HepG2 (cell line): Measurements from ENCODE around the gene NFATC2. TPM values are rescaled to one million over a fixed set of nuclear protein-coding genes. Genes with fewer than 3 reads are reported as not detected.
A peak's percentile ranks its signal among the peaks of the same experiment; 100 is the strongest.

Experiments used
- ARNT ChIP-seq: fragments of 450-650 bp; IDR thresholded peaks from 2 replicates; pipeline ENCODE4 v1.6.1; 2017
- BHLHE40 ChIP-seq: IDR thresholded peaks from 2 replicates; pipeline ENCODE4 v1.6.1; 2011; ENCODE audit warnings: low read length, improper control_type of control experiment
- CBX1 ChIP-seq: IDR thresholded peaks from one replicate; pipeline ENCODE4 v1.6.1; 2016; ENCODE audit warnings: antibody characterized with exemption, low read depth
- CREM ChIP-seq, 2 experiments: sonication (generic) in 1 of 2; formaldehyde crosslinking in 1 of 2; IDR thresholded peaks; 2 replicates each; pipeline versions ENCODE4 v1.4.0 to v1.6.1; 2016 to 2020; ENCODE audit warnings: antibody characterized with exemption in 1 of 2, mild to moderate bottlenecking in 1 of 2, missing genetic modification reagents in 1 of 2
- EEA1 ChIP-seq: sonication (generic); formaldehyde crosslinking; IDR thresholded peaks from 2 replicates; pipeline ENCODE4 v1.5.1; 2020; ENCODE audit warnings: mild to moderate bottlenecking, missing genetic modification reagents, borderline replicate concordance
- FOXC1 ChIP-seq: sonication (generic); formaldehyde crosslinking; IDR thresholded peaks from 2 replicates; pipeline ENCODE4 v1.8.0; 2022; ENCODE audit warnings: mild to moderate bottlenecking, missing genetic modification reagents, borderline replicate concordance
- GTF2F1 ChIP-seq: fragments of 150-350 bp; IDR thresholded peaks from 2 replicates; pipeline ENCODE4 v1.6.1; 2014; ENCODE audit warnings: low read length
- HNRNPK ChIP-seq: fragments of 200-400 bp; formaldehyde crosslinking; IDR thresholded peaks from 2 replicates; pipeline ENCODE4 v1.6.1; 2018; ENCODE audit warnings: low read length, low read depth, moderate library complexity, mild to moderate bottlenecking; ENCODE audit not compliant: poor library complexity, severe bottlenecking
- MEIS2 ChIP-seq: sonication (generic); formaldehyde crosslinking; IDR thresholded peaks from 2 replicates; pipeline ENCODE4 v1.9.0; 2021; ENCODE audit warnings: mild to moderate bottlenecking, missing genetic modification reagents
- PPARG ChIP-seq: conservative IDR thresholded peaks from 2 replicates; pipeline ENCODE4 v1.6.1; 2016; ENCODE audit warnings: missing biosample characterization, missing genetic modification reagents
- SETDB1 ChIP-seq: sonication (generic); formaldehyde crosslinking; IDR thresholded peaks from 2 replicates; pipeline ENCODE4 v1.5.1; 2020; ENCODE audit warnings: missing genetic modification reagents, mild to moderate bottlenecking, borderline replicate concordance
- SP1 ChIP-seq, 2 experiments: fragments of 450-650 bp in 1 of 2; sonication (generic) in 1 of 2; formaldehyde crosslinking in 1 of 2; IDR thresholded peaks; 2 replicates each; pipeline versions ENCODE4 v1.4.0 to v1.6.1; 2016 to 2020; ENCODE audit warnings: missing genetic modification reagents in 1 of 2
- SSRP1 ChIP-seq: IDR thresholded peaks from 2 replicates; pipeline ENCODE4 v1.6.1; 2016; ENCODE audit warnings: control low read depth
- STAG1 ChIP-seq: sonication (generic); formaldehyde crosslinking; IDR thresholded peaks from 2 replicates; pipeline ENCODE4 v1.4.0; 2020; ENCODE audit warnings: missing genetic modification reagents
- ZFAT ChIP-seq: sonication (generic); formaldehyde crosslinking; conservative IDR thresholded peaks from 2 replicates; pipeline ENCODE4 v1.8.1; 2023; ENCODE audit warnings: missing genetic modification reagents, inconsistent platforms
- ZFP36 ChIP-seq: fragments of 150-350 bp; IDR thresholded peaks from 2 replicates; pipeline ENCODE4 v1.6.1; 2018; ENCODE audit warnings: borderline replicate concordance, low read length, low read depth; ENCODE audit not compliant: partially characterized antibody
- ZFP36L1 ChIP-seq: sonication (generic); formaldehyde crosslinking; IDR thresholded peaks from 2 replicates; pipeline ENCODE4 v1.8.0; 2022; ENCODE audit warnings: mild to moderate bottlenecking, missing genetic modification reagents, moderate library complexity
- ZFY ChIP-seq: sonication (generic); formaldehyde crosslinking; IDR thresholded peaks from 2 replicates; pipeline ENCODE4 v1.4.0; 2020; ENCODE audit warnings: missing genetic modification reagents
- ZKSCAN1 ChIP-seq: fragments of 150-350 bp; IDR thresholded peaks from 2 replicates; pipeline ENCODE4 v1.6.1; 2014; ENCODE audit warnings: low read length
- ZNF558 ChIP-seq: sonication (generic); formaldehyde crosslinking; IDR thresholded peaks from 2 replicates; pipeline ENCODE4 v1.9.0; 2022; ENCODE audit warnings: mild to moderate bottlenecking, missing genetic modification reagents, borderline replicate concordance
- ZNF616 ChIP-seq: sonication (generic); formaldehyde crosslinking; IDR thresholded peaks from 2 replicates; pipeline ENCODE4 v1.5.0; 2020; ENCODE audit warnings: low read depth, mild to moderate bottlenecking, missing genetic modification reagents
- ZNF672 ChIP-seq: sonication (generic); formaldehyde crosslinking; IDR thresholded peaks from 2 replicates; pipeline ENCODE4 v1.8.1; 2022; ENCODE audit warnings: missing genetic modification reagents
- ZNF713 ChIP-seq: sonication (generic); formaldehyde crosslinking; IDR thresholded peaks from 2 replicates; pipeline ENCODE4 v1.4.0; 2020; ENCODE audit warnings: mild to moderate bottlenecking, missing genetic modification reagents
- ZNF879 ChIP-seq: sonication (generic); formaldehyde crosslinking; IDR thresholded peaks from 2 replicates; pipeline ENCODE4 v1.8.1; 2023; ENCODE audit warnings: missing genetic modification reagents
- polyA plus RNA-seq, 8 experiments: library from polyadenylated mRNA; depleted of rRNA in 3 of 8; stranded (reverse) in 7 of 8; unstranded in 1 of 8; fragments of >200 nt; fragmentation: Illumina TruSeq in 4 of 8; extraction: Trizol in 4 of 8; gene quantifications; 2 replicates each; pipeline versions ENCODE4 v1.2.1 to v1.2.3, GENCODE V29; 2011 to 2016; ENCODE audit warnings: low read depth in 4 of 8, missing spikeins in 1 of 8, mixed read lengths in 1 of 8; ENCODE audit not compliant: insufficient read depth in 1 of 8
- total RNA-seq, 5 experiments: library from RNA; depleted of rRNA; stranded (reverse); fragments of >200 nt; fragmentation: Illumina TruSeq; extraction: Trizol; gene quantifications; 2 replicates each; pipeline ENCODE4 v1.2.3, GENCODE V29; 2016; ENCODE audit warnings: low read depth in 1 of 5
- TF ChIP-seq, protein P1 (sequence below): sonication (generic); formaldehyde crosslinking; IDR thresholded peaks from 2 replicates; pipeline ENCODE4 v1.4.0; 2020; ENCODE audit warnings: missing genetic modification reagents
- TF ChIP-seq, protein P2 (sequence below): sonication (generic); formaldehyde crosslinking; conservative IDR thresholded peaks from 2 replicates; pipeline ENCODE4 v1.8.1; 2023; ENCODE audit warnings: missing genetic modification reagents
- TF ChIP-seq, protein P3 (sequence below): sonication (generic); formaldehyde crosslinking; IDR thresholded peaks from 2 replicates; pipeline ENCODE4 v1.4.0; 2020; ENCODE audit warnings: missing genetic modification reagents

Gene NFATC2
- total and polyA plus RNA-seq, 2 of the 13 experiments (the other 11 are each of a cell fraction or from before 2014, with no cell fraction given): 1.9 to 3.3 TPM

DNA sequence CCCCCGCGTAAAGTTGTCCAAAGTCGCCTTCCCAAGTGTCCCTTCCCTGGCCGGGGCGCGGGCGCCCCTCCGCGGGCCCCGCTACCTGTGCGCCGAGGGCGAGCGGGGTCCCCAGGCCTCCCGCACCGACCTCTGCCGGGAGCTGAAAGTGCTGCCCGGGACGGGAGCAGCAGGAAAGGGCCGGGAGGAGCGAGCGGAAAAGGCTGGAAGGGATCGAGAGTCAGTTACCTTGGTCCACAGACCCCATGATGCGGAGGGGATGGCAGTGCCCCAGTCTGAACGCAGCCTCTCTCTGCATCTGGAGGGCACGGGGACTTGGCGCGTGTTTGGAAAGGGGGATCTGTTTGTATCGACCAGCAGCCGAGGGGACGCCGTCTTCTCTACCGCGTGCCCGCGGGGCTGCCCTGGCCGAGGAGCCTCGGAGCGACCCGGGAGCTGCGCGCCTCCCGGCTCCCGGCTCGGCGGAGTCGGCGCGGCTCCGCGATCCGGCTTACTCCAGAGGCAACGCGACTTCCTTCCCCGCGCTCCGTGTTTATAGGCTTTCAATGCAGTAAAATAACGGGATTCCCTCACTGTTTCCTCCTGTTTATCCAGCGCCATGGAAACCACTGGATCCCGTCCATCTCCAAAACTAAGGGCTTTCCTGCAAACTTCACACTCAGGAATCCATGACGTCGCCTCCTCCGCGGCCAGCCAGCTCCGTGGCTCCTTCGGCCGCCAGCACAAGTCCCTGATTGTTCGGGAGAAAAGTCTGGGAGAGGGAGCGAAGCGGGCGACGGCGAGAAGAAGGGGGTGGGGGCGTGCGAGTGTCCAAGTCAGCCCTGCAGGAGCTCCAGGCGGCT is 20.0 kb upstream of the NFATC2 start (continued):
- TF ChIP-seq BHLHE40 (no peak), ZFP36L1 (CRISPR knock-in tag) (no peak), ZFP36 (no peak), MEIS2 (CRISPR knock-in tag) (no peak), ZFAT (CRISPR knock-in tag) (no peak), CREM (IDR thresholded peaks at IDR 0.05) (no peak), CREM (CRISPR knock-in tag; IDR thresholded peaks at IDR 0.05) (no peak), SP1 (IDR thresholded peaks at IDR 0.05) (no peak), SP1 (CRISPR knock-in tag; IDR thresholded peaks at IDR 0.05) (no peak), FOXC1 (CRISPR knock-in tag) (no peak; the same call in 1 of the 2 replicates), ZNF672 (CRISPR knock-in tag) (no peak), EEA1 (CRISPR knock-in tag) (peak; percentile 95), ZNF558 (0 out of 2 replicates have a peak, but pooled peaks have one; percentile 39), ZFY (CRISPR knock-in tag) (0 out of 2 replicates have a peak, but pooled peaks have one; percentile 30), SSRP1 (CRISPR knock-in tag) (0 out of 2 replicates have a peak, but pooled peaks have one; percentile 58), HNRNPK (no peak), ARNT (no peak), GTF2F1 (no peak), ZNF713 (CRISPR knock-in tag) (no peak), ZNF616 (CRISPR knock-in tag) (no peak), SETDB1 (CRISPR knock-in tag) (no peak), CBX1 (no peak), ZKSCAN1 (no peak), PPARG (no peak), ZNF879 (CRISPR knock-in tag) (no peak), STAG1 (CRISPR knock-in tag) (peak; percentile 67)
- TF ChIP-seq, protein P1, sequence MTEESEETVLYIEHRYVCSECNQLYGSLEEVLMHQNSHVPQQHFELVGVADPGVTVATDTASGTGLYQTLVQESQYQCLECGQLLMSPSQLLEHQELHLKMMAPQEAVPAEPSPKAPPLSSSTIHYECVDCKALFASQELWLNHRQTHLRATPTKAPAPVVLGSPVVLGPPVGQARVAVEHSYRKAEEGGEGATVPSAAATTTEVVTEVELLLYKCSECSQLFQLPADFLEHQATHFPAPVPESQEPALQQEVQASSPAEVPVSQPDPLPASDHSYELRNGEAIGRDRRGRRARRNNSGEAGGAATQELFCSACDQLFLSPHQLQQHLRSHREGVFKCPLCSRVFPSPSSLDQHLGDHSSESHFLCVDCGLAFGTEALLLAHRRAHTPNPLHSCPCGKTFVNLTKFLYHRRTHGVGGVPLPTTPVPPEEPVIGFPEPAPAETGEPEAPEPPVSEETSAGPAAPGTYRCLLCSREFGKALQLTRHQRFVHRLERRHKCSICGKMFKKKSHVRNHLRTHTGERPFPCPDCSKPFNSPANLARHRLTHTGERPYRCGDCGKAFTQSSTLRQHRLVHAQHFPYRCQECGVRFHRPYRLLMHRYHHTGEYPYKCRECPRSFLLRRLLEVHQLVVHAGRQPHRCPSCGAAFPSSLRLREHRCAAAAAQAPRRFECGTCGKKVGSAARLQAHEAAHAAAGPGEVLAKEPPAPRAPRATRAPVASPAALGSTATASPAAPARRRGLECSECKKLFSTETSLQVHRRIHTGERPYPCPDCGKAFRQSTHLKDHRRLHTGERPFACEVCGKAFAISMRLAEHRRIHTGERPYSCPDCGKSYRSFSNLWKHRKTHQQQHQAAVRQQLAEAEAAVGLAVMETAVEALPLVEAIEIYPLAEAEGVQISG (CRISPR knock-in tag): peak; percentile 37; the same call in 1 of the 2 replicates
- TF ChIP-seq, protein P2, sequence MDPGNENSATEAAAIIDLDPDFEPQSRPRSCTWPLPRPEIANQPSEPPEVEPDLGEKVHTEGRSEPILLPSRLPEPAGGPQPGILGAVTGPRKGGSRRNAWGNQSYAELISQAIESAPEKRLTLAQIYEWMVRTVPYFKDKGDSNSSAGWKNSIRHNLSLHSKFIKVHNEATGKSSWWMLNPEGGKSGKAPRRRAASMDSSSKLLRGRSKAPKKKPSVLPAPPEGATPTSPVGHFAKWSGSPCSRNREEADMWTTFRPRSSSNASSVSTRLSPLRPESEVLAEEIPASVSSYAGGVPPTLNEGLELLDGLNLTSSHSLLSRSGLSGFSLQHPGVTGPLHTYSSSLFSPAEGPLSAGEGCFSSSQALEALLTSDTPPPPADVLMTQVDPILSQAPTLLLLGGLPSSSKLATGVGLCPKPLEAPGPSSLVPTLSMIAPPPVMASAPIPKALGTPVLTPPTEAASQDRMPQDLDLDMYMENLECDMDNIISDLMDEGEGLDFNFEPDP (CRISPR knock-in tag): no peak
- TF ChIP-seq, protein P3, sequence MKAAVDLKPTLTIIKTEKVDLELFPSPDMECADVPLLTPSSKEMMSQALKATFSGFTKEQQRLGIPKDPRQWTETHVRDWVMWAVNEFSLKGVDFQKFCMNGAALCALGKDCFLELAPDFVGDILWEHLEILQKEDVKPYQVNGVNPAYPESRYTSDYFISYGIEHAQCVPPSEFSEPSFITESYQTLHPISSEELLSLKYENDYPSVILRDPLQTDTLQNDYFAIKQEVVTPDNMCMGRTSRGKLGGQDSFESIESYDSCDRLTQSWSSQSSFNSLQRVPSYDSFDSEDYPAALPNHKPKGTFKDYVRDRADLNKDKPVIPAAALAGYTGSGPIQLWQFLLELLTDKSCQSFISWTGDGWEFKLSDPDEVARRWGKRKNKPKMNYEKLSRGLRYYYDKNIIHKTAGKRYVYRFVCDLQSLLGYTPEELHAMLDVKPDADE (CRISPR knock-in tag): 0 out of 2 replicates have a peak, but pooled peaks have one; percentile 57
